Cardiac fibroblast (primary cell): ENCODE results near the gene TIMP4.

Experiments used
- DNase-seq, 2 donors: peaks; one replicate each; pipeline versions ENCODE4 v3.0.0 to v3.0.0-alpha.2; 2010; ENCODE audit warnings: low read depth in 2 of 2
- H3K4me3 ChIP-seq, 2 donors: replicated peaks in 1 of 2; 1 replicate in 1 of 2; 2 replicates in 1 of 2; pipeline ENCODE4 v1.5.1; 2011; ENCODE audit warnings: low read depth in 2 of 2, low read length in 2 of 2, mild to moderate bottlenecking in 2 of 2, moderate library complexity in 1 of 2
- CTCF ChIP-seq: IDR thresholded peaks from one replicate; pipeline ENCODE4 v1.5.1; 2011; ENCODE audit warnings: low read depth, mild to moderate bottlenecking, low read length, inconsistent platforms

The TIMP4 gene

GRCh38 chr3:12155264-12155663, 3.4 kb downstream of the TIMP4 start:
- DNase-seq, result no peak
- H3K4me3 ChIP-seq, result no peak overlapping the region
- no peak for TF ChIP-seq CTCF

- no peak for TF ChIP-seq CTCF
- no peak overlapping the region for H3K4me3 ChIP-seq
- DNase-seq, result peak; percentile 45 to 50
These were observed 4.6 kb downstream of the TIMP4 start for GRCh38 chr3:12154151-12154550.

- no peak for DNase-seq
- TF ChIP-seq CTCF, result no peak
- no peak overlapping the region for H3K4me3 ChIP-seq
These were observed 8.6 kb downstream of the TIMP4 start for GRCh38 chr3:12150112-12150511.

GRCh38 chr3:12149029-12149428, 9.7 kb downstream of the TIMP4 start:
- no peak overlapping the region for H3K4me3 ChIP-seq
- DNase-seq, result no peak
- TF ChIP-seq CTCF, result no peak

GRCh38 chr3:12148183-12148940, 10.3 kb downstream of the TIMP4 start:
- TF ChIP-seq CTCF, result no peak
- peak; percentile 78 to 82 for DNase-seq
- no peak overlapping the region for H3K4me3 ChIP-seq

- TF ChIP-seq CTCF, result no peak
- H3K4me3 ChIP-seq, result no peak overlapping the region
- DNase-seq, result no peak
These were observed 11.5 kb downstream of the TIMP4 start for GRCh38 chr3:12147049-12147780.
